Measurements from ENCODE around the gene CCDC34.

Gene CCDC34

DNA sequence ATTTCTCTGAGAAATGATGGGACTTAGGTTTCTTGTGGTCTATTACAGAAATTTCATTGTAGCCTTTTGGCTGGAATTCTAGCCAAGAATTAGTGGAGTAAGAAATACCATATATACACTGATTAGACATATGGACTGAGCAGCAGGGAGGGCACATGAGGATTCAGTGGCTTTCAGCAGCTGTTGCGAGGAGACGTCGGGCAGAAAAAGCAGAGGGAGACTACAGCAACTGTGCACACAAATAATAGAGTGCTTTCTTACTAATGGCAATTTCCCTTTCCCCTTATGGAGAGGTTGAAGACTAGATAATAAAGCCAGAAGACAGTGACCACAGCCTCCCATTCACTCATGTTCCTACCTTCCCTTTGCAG lies 35.4 kb upstream of the CCDC34 start:
- H3K27ac Mint-ChIP-seq = no peak overlapping the region
- H3K4me3 Mint-ChIP-seq = no peak overlapping the region
- no peaks in the 10 kb centered on the region for H3K27me3 Mint-ChIP-seq (ENCODE audit: low read depth)

DNA sequence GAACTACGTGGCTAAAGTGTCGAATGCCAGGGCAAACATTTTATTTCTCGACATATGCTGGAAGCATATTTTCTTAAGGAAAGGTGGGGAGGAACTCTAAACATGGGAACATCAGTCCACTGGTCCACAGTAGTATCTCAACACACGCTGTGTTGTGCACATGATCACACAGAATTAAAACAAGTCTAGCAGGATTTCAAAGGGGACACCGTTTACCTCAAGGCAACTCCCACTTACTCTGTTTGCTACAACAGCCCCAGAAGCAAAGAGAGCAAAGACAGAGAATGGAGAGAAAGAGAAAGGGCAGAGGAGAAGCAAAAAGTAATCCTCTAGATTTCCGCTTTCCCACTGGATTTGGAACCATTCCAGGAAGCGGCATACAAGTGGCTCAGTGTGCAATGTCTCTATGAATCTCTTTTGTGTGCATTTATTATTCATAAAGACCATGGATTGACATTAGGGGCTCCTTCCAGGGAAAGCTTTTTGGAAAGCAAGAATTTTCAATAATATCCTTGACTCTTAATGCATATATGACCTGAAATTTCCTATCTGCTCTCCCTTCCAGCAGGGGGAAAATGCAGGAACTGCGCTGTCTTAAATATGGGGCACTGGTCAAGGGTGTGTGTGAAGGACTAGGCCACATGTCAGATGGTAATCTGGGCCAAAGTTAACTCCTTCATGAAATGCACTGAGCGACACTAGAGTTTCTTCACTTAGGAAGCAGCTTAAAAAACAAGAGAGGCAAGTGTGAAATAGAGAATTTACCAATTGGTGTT lies 34.8 kb upstream of the CCDC34 start:
- Mint-ChIP-seq H3K36me3 (ENCODE audit: low read depth) (no peaks in the 10 kb centered on the region), H3K9me3 (no peaks in the 10 kb centered on the region), H3K27me3 (ENCODE audit: low read depth) (no peaks in the 10 kb centered on the region), H3K4me3 (no peak overlapping the region), H3K27ac (no peak overlapping the region), H3K4me1 (ENCODE audit: low read depth) (no peaks in the 10 kb centered on the region)

More for the DNA sequence above, 35.4 kb upstream of the CCDC34 start:
- Mint-ChIP-seq H3K4me1 (ENCODE audit: low read depth) (no peaks in the 10 kb centered on the region), H3K9me3 (no peaks in the 10 kb centered on the region), H3K36me3 (ENCODE audit: low read depth) (no peaks in the 10 kb centered on the region)

DNA sequence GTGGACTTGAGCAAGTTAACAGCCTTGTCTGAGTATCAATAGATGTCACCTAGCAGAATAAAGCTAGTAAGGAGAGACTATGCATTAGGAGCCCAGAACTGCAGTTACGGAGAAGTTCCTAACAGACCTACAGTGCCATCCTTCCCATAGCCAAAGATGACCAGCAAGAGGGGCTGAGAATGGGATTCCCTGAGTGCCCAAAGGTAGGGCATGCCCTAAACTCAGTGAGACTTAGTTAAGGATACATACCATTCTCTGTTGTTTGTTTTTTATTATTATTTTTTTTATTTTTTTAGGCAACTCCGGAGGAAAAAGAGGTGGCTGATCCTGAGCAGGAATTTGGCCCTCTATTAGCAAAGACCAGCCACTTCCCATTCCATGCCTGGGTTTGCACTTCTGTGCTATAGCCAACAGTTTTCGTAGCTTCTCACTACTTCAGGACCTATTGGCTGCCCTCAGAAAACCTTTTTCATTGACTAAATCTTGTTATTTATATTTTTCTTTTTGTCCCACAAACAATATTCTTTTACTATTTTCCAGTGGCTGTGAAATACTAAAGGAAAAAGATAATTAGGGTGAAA lies 33.3 kb upstream of the CCDC34 start:
- H3K9me3 Mint-ChIP-seq = no peaks in the 10 kb centered on the region
- H3K36me3 Mint-ChIP-seq (ENCODE audit: low read depth) = no peaks in the 10 kb centered on the region
- H3K4me3 Mint-ChIP-seq = no peak overlapping the region
- no peaks in the 10 kb centered on the region for H3K4me1 Mint-ChIP-seq (ENCODE audit: low read depth)
- H3K27me3 Mint-ChIP-seq (ENCODE audit: low read depth) = no peaks in the 10 kb centered on the region
- no peak overlapping the region for H3K27ac Mint-ChIP-seq

DNA sequence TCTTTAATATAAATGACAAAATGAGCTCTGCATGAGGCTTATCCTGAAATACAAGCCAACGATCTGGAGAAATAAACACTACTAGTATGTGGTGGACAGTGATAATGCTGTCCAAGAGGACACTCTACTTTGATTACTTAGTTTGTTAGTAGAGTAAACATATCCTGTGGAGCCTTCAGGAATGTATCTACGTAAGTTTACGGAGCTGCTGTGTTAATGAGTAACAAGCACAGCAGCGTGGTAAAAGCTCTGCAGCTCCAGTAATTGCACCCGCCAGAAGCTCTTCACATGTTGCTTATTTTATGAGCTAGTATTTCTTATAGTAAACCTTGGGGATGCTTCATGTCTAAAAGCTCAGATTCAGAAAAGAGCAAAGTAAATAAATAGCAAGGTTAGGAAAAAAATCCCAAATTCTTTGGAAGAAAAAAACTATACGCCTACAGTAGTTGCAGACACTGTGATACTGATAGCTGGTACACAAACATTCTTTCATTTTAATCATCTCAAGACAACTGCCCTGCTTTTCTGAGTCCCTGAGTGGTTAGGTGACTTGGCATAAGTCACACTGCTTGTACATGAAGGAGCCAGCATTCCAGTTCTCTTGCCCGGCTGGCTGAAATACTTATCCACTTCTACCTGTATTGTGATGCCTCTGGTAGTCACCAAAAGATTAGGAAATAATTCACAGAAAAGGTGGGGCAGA lies 32.7 kb upstream of the CCDC34 start:
- Mint-ChIP-seq H3K27me3 (ENCODE audit: low read depth) (no peaks in the 10 kb centered on the region), H3K4me3 (no peak overlapping the region), H3K27ac (no peak overlapping the region), H3K4me1 (ENCODE audit: low read depth) (no peaks in the 10 kb centered on the region), H3K9me3 (no peaks in the 10 kb centered on the region), H3K36me3 (ENCODE audit: low read depth) (no peaks in the 10 kb centered on the region)

DNA sequence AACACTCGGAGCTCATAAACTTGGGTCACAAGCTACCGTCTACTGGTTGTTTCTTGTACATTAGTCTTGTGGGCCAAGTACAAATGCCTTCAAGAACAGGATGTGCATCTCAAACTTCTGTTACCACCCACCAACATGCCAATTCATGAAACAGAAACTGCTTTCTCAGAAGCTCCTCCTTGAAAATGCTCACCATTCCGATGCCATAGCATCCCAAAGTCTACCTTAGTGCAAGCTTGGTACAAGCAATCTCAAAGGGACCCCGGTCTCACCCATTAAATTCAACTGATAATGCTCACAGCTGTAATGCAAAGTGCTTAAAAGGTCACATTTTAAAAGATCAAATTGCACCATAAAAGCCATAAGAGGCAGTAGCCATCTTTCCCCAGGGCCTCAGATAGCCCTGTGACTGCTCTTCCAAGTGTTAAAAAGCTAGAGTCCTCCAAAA lies 31.8 kb upstream of the CCDC34 start:
- H3K4me3 Mint-ChIP-seq = no peak overlapping the region
- H3K27me3 Mint-ChIP-seq (ENCODE audit: low read depth) = no peaks in the 10 kb centered on the region
- no peaks in the 10 kb centered on the region for H3K4me1 Mint-ChIP-seq (ENCODE audit: low read depth)
- no peaks in the 10 kb centered on the region for H3K36me3 Mint-ChIP-seq (ENCODE audit: low read depth)
- H3K27ac Mint-ChIP-seq = no peak overlapping the region
- H3K9me3 Mint-ChIP-seq = no peaks in the 10 kb centered on the region

DNA sequence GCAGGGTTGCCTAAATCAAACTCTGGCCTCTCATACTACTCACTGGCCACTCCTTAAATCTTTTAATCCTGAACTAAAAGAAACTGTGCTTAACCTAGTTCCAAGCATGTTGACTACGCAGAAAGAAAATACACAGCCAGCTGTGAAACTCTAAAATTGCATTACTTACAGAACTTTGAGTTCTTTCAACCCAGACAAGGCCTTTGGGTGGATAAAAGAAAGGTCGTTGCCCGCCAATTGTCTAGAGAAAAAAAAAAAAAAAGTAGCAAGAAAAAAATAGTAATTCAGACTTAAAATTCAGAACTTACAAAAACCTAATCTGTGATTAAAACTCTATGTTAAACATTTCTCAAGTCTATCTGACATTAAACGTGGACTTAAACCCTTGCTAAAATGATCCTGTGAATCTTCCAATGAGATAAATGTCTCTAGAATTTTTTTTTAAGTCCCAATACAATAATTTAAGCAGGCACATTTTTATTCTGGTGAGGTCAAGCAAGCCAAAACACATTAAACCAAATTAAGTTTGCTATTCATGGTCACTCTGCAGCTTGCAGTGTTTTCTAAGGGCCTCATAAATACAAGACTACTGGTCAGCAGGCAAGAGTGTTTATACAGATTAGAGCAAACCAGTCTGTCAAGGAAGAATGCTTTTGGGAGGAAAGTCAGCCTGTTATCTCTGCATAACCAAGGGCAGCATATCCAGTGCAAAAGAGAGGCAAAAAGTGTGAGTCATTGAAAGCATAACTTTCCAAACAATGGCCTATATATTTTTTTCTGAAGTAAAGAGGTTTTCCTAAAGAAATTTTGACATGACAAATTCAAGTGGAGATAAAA lies 29.5 kb upstream of the CCDC34 start:
- Mint-ChIP-seq H3K36me3 (ENCODE audit: low read depth) (no peaks in the 10 kb centered on the region), H3K27ac (no peak overlapping the region), H3K4me3 (no peak overlapping the region), H3K27me3 (ENCODE audit: low read depth) (no peaks in the 10 kb centered on the region), H3K9me3 (no peaks in the 10 kb centered on the region), H3K4me1 (ENCODE audit: low read depth) (no peaks in the 10 kb centered on the region)

DNA sequence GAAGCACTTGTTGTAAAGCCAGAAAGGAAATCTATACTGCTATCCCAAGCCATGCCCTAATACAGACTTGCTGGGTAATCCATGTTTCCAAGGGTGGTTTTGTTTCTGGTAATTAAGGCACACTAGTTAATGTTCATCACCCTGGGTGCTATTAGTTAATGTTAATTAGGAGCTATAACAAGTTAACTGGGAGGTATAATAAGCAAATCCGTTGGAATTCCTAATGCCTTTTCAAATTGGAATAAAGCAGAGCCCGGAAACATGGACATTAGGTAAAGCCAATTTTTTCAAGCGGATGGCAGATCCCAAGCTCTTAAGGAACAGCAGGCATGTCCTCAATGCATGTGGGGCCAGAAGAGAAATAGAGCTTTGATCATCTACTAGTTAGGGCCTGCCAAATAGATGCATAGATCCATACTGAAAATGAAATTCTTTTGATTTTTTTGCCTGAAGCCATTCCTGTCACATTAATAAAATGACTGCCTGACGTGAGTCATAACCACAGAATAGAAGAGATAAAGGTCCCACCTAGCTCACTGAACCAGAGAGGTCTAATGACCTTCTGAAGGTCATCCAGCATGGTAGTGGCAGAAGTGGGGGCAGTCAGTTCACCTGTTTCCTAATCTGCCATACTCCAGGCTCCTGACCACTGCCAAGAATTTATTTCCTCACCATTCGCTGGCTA lies 28.5 kb upstream of the CCDC34 start:
- no peak overlapping the region for H3K27ac Mint-ChIP-seq
- no peaks in the 10 kb centered on the region for H3K9me3 Mint-ChIP-seq
- H3K4me3 Mint-ChIP-seq = no peak overlapping the region
- H3K4me1 Mint-ChIP-seq (ENCODE audit: low read depth) = no peaks in the 10 kb centered on the region
- H3K27me3 Mint-ChIP-seq (ENCODE audit: low read depth) = no peaks in the 10 kb centered on the region
- no peaks in the 10 kb centered on the region for H3K36me3 Mint-ChIP-seq (ENCODE audit: low read depth)

DNA sequence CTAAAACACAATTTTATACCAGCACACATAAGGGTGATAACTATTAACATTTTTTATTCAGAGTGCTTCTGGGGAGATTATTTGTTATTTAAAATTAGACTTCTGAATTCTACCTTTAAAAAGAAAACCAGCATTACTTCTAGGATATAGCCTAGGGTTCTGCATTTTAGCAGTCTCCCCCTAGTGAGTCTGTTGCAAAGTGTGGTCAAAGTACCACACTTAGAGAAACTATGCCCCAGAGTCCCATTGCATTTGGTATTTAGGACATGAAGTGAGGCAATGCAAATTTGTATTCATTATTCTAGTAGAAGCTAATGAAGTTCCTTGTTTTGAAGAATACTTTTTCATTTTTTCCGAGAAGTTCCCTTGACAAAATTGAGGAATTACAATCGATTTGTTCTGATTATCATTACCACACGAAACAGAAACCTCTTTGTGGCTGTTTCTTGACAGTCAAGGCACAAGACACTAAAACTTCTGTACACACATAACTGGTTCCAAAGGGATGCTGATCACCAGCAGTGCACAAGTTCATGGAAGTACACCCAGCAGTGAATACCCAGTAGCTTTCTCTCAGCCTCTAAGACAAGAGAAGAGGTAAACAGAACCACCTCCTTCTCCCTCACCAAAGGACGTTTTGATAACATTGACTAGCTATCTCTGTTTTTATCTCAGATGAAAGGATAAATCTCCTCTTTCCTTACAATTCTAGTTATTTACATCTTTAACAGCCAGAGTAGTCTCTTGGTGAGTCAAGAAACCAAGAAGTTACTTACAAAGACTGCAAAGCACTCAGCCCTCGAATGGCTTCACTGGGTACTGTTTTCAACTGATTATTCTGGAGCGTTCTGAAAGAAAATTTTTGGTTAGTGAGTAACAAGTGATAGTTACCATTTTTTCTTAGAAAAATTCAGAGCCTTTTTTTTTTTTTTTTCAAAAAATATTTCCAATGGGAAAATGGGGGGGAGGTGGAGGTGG lies 27.6 kb upstream of the CCDC34 start:
- no peaks in the 10 kb centered on the region for H3K27me3 Mint-ChIP-seq (ENCODE audit: low read depth)
- no peak overlapping the region for H3K4me3 Mint-ChIP-seq
- H3K9me3 Mint-ChIP-seq = no peaks in the 10 kb centered on the region
- no peaks in the 10 kb centered on the region for H3K4me1 Mint-ChIP-seq (ENCODE audit: low read depth)
- no peak overlapping the region for H3K27ac Mint-ChIP-seq
- H3K36me3 Mint-ChIP-seq (ENCODE audit: low read depth) = no peaks in the 10 kb centered on the region

DNA sequence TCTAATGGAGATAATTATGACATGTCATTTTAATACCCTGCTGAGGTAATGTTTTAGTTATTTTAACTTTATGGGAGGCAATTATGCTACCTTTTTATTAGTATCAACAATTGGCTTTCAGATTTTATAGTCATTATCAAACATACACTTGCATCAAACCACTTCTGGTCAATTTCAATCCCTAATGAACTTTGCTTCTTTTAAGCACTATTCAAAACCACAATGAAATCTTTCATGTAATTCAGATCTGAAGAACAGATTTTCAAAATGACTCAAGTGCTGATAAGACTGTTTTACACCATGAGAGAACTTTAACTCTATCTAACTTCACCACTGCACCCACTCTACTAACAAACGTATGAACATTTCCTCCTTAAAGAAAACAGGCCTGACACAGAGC lies 25.9 kb upstream of the CCDC34 start:
- H3K36me3 Mint-ChIP-seq (ENCODE audit: low read depth) = no peaks in the 10 kb centered on the region
- no peaks in the 10 kb centered on the region for H3K4me1 Mint-ChIP-seq (ENCODE audit: low read depth)
- no peak overlapping the region for H3K27ac Mint-ChIP-seq
- no peaks in the 10 kb centered on the region for H3K9me3 Mint-ChIP-seq
- no peak overlapping the region for H3K4me3 Mint-ChIP-seq
- H3K27me3 Mint-ChIP-seq (ENCODE audit: low read depth) = no peaks in the 10 kb centered on the region

DNA sequence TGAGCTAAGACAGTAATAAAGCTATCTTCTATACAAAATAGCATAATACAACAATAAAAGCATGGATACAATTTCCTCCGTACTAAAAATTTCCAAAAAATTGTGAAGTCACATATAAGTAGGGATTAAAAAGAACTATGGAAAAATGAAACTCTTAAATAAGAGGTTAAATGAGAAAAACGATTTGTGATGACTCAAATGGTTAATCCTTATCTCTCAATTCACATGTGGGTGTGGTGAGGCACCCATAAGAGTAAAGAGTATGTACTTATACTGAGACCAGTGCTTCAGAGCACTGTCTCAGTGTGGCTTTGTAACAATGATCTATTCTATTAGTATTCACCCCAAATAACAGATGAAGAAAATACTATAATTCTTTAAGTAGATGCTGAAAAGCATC lies 25.0 kb upstream of the CCDC34 start:
- H3K4me3 Mint-ChIP-seq = no peak overlapping the region
- no peaks in the 10 kb centered on the region for H3K9me3 Mint-ChIP-seq
- no peaks in the 10 kb centered on the region for H3K4me1 Mint-ChIP-seq (ENCODE audit: low read depth)
- no peaks in the 10 kb centered on the region for H3K27me3 Mint-ChIP-seq (ENCODE audit: low read depth)
- no peak overlapping the region for H3K27ac Mint-ChIP-seq
- H3K36me3 Mint-ChIP-seq (ENCODE audit: low read depth) = no peaks in the 10 kb centered on the region

DNA sequence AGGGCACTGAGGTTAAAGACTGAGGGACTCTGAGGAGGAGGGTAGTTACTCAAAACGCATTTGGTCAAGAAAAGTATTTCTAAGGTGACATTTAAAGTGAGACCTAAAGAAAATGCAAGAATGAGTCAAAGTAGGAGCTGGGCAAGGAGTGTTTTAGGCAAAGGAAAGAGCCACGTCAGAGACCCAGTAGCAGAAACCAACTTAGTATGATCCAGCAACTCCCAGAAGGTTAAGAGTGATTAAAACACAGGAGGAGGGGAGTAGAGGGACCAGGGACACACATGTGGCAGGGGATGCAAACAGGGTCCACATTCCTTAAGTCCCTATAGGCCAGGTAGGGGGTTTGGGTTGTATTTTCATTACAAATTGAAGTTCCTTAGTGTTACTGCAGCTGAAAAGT lies 24.3 kb upstream of the CCDC34 start:
- no peak overlapping the region for H3K4me3 Mint-ChIP-seq
- no peaks in the 10 kb centered on the region for H3K27me3 Mint-ChIP-seq (ENCODE audit: low read depth)
- no peak overlapping the region for H3K27ac Mint-ChIP-seq
- H3K9me3 Mint-ChIP-seq = no peaks in the 10 kb centered on the region
- no peaks in the 10 kb centered on the region for H3K36me3 Mint-ChIP-seq (ENCODE audit: low read depth)
- H3K4me1 Mint-ChIP-seq (ENCODE audit: low read depth) = no peaks in the 10 kb centered on the region

DNA sequence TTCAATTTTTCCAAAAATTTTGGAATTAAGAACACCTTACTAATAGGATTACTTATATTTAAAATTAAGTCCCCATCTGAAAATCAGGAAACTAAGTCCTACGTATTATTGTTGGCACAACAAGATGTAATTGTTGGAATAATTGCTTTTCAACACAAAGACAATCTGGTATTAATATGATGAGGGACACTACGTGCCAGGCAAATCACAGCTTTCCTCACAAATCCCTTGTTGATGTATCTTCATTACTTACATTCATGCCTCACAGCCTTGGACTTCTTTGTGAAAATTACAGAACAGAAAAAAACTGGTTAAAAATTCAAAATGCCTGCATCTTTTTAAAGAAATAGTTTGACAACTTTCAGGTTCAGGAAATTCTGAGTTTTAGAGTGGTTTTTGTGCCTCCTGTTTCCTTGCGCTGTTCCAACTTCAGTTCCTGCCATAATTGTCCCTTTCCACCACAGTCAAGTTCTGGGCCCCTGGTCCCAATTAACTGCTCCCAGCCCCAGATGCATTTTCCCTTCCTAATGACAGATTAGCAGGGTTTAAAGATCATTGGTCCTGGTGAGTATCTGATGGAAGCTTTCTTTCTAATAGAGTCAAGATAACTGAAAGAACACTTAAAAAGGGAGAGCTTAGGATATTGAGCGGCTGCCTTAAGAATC lies 23.3 kb upstream of the CCDC34 start:
- H3K4me3 Mint-ChIP-seq = no peak overlapping the region
- H3K27me3 Mint-ChIP-seq (ENCODE audit: low read depth) = no peaks in the 10 kb centered on the region
- H3K9me3 Mint-ChIP-seq = no peaks in the 10 kb centered on the region
- no peaks in the 10 kb centered on the region for H3K4me1 Mint-ChIP-seq (ENCODE audit: low read depth)
- H3K36me3 Mint-ChIP-seq (ENCODE audit: low read depth) = no peaks in the 10 kb centered on the region
- H3K27ac Mint-ChIP-seq = no peak overlapping the region

DNA sequence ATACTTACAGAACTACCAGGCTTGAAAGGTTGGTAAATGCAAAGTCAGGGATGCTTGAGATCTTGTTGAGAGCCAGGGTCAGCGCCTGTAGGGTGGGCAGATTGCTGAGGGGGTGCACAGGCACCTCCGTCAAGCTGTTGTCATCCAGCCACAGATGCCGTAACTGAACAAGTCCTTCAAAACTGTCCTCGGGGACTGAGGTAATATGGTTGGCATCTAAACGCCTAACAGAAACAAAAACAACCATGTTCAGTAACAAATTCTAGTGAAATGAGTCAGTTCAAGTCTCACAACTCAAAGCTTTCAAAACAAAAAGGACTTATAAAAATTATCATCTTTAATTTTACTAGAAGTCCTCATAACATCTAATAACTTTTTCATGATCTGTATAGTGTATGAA lies 22.2 kb upstream of the CCDC34 start:
- H3K4me3 Mint-ChIP-seq = no peak overlapping the region
- no peaks in the 10 kb centered on the region for H3K27me3 Mint-ChIP-seq (ENCODE audit: low read depth)
- H3K4me1 Mint-ChIP-seq (ENCODE audit: low read depth) = no peaks in the 10 kb centered on the region
- H3K9me3 Mint-ChIP-seq = no peaks in the 10 kb centered on the region
- H3K36me3 Mint-ChIP-seq (ENCODE audit: low read depth) = no peaks in the 10 kb centered on the region
- H3K27ac Mint-ChIP-seq = no peak overlapping the region

All from T-helper 1 cell treated with Interleukin-12 subunit alpha and Interleukin-12 subunit beta and Interleukin-4 antibody, amounts not matched to agents 30 μg/mL and 1 μg/mL, for 36 hours (primary cell).